SK-N-SH treated with all-trans-retinoic acid at 6 μM for 48 hours (cell line): ENCODE measurements around the gene NFASC.

Source experiments
- ARNTL ChIP-seq: fragments of 450-650 bp; formaldehyde crosslinking; IDR thresholded peaks from 2 replicates; pipeline ENCODE4 v1.5.0; 2020; ENCODE audit warnings: low read depth, mild to moderate bottlenecking, moderate library complexity, borderline replicate concordance
- CSRNP3 ChIP-seq: fragments of 250-450 bp; sonication (Bioruptor Pico); IDR thresholded peaks from 2 replicates; pipeline ENCODE4 v1.5.1; 2021; ENCODE audit warnings: mild to moderate bottlenecking, moderate library complexity
- TCF4 ChIP-seq: fragments of 250-450 bp; sonication (Bioruptor Pico); IDR thresholded peaks from 2 replicates; pipeline ENCODE4 v1.8.0; 2021; ENCODE audit warnings: mild to moderate bottlenecking, moderate library complexity, borderline replicate concordance
- TOX ChIP-seq: fragments of 250-450 bp; sonication (Bioruptor Pico); IDR thresholded peaks from 2 replicates; pipeline ENCODE4 v1.8.0; 2021; ENCODE audit warnings: mild to moderate bottlenecking, moderate library complexity, borderline replicate concordance
- ZFP3 ChIP-seq: fragments of 250-450 bp; sonication (Bioruptor Pico); IDR thresholded peaks from 2 replicates; pipeline ENCODE4 v1.5.0; 2020; ENCODE audit warnings: mild to moderate bottlenecking, moderate library complexity

GRCh38 chr1:204858363-204858821, 12.3 kb upstream of the NFASC start:
- TF ChIP-seq ZFP3 (CRISPR knock-in tag) = no peak
- TF ChIP-seq TOX (CRISPR knock-in tag) = no peak
- TF ChIP-seq ARNTL (CRISPR knock-in tag) = no peak
- no peak for TF ChIP-seq TCF4 (CRISPR knock-in tag)
- no peak for TF ChIP-seq CSRNP3 (CRISPR knock-in tag)
